Osteoblast (primary cell): Measurements from ENCODE around the gene MUC21. TPM values are rescaled to one million over a fixed set of nuclear protein-coding genes. Genes with fewer than 3 reads are reported as not detected.

ENCODE experiments used
- DNase-seq: peaks from one replicate; pipeline ENCODE4 v3.0.0; 2011; ENCODE audit warnings: low spot score, mixed read lengths; ENCODE audit not compliant: insufficient read length; ENCODE audit errors: missing footprints
- H2AFZ ChIP-seq: 2 replicates; pipeline ENCODE4 v1.6.0; 2011; ENCODE audit warnings: mild to moderate bottlenecking, low read length
- H3K27ac ChIP-seq: 2 replicates; pipeline ENCODE4 v1.5.1; 2011; ENCODE audit warnings: mild to moderate bottlenecking, low read depth, low read length, moderate library complexity
- H3K27me3 ChIP-seq: 2 replicates; pipeline ENCODE4 v1.6.0; 2012; ENCODE audit warnings: mild to moderate bottlenecking, control low read depth, inconsistent platforms, low read length, moderate library complexity; ENCODE audit not compliant: insufficient read depth
- H3K36me3 ChIP-seq: 2 replicates; pipeline ENCODE4 v1.5.1; 2011; ENCODE audit warnings: mild to moderate bottlenecking, low read length, control low read depth, moderate library complexity; ENCODE audit not compliant: insufficient read depth
- H3K4me1 ChIP-seq: 2 replicates; pipeline ENCODE4 v1.5.1; 2011; ENCODE audit warnings: mild to moderate bottlenecking, low read length, control low read depth, moderate library complexity; ENCODE audit not compliant: insufficient read depth
- H3K4me2 ChIP-seq: 2 replicates; pipeline ENCODE4 v1.6.0; 2011; ENCODE audit warnings: mild to moderate bottlenecking, low read length; ENCODE audit not compliant: insufficient read depth
- H3K4me3 ChIP-seq: fragments of 200-600 bp; sonication (generic); 3 replicates; pipeline ENCODE4 v1.5.1; 2012; ENCODE audit warnings: mild to moderate bottlenecking, low read length, inconsistent platforms; ENCODE audit not compliant: insufficient read depth
- H3K79me2 ChIP-seq: 2 replicates; pipeline ENCODE4 v1.6.0; 2012; ENCODE audit warnings: mild to moderate bottlenecking, low read length, control low read depth, inconsistent platforms; ENCODE audit not compliant: insufficient read depth
- H3K9me3 ChIP-seq: 2 replicates; pipeline ENCODE4 v1.5.1; 2011; ENCODE audit warnings: low read depth, low read length, control low read depth
- H4K20me1 ChIP-seq: 2 replicates; pipeline ENCODE4 v1.6.0; 2012; ENCODE audit warnings: mild to moderate bottlenecking, low read length, control low read depth; ENCODE audit not compliant: insufficient read depth
- total RNA-seq: library from RNA; depleted of rRNA; stranded (reverse); fragments of >200 nt; gene quantifications from 2 replicates; pipeline ENCODE4 v1.2.3, GENCODE V29; 2012
- TF ChIP-seq, protein P1 (sequence below): IDR thresholded peaks from 2 replicates; pipeline ENCODE4 v1.5.1; 2011; ENCODE audit warnings: mild to moderate bottlenecking, low read depth, low read length, moderate library complexity; ENCODE audit errors: extremely low read depth

Gene MUC21
- total RNA-seq, 1 donor = not detected

DNA sequence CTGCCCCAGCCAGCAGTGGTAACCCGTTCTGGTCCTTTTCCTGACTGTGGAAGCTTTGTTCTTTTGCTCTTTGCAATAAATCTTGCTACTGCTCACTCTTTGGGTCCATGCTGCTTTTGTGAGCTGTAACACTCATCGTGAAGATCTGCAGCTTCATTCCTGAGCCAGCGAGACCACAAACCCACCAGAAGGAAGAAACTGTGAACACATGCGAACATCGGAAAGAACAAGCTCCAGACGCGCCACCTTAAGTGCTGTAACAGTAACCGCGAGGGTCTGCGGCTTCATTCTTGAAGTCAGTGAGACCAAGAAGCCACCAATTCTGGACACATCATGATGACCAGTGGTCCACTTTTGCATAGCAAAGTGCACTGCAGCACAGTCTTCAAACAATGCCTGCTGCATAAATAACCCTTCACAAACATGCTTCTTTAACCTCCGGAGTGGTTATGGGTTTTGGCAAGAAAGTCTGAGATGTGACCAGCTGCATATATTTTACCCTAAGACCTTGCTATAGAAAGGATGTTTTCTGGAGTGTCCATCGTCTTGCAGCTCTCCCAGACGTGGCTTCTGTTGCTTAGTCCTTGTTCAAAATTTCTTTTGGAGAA, 17.9 kb downstream of the MUC21 start:
- TF ChIP-seq, protein P1, sequence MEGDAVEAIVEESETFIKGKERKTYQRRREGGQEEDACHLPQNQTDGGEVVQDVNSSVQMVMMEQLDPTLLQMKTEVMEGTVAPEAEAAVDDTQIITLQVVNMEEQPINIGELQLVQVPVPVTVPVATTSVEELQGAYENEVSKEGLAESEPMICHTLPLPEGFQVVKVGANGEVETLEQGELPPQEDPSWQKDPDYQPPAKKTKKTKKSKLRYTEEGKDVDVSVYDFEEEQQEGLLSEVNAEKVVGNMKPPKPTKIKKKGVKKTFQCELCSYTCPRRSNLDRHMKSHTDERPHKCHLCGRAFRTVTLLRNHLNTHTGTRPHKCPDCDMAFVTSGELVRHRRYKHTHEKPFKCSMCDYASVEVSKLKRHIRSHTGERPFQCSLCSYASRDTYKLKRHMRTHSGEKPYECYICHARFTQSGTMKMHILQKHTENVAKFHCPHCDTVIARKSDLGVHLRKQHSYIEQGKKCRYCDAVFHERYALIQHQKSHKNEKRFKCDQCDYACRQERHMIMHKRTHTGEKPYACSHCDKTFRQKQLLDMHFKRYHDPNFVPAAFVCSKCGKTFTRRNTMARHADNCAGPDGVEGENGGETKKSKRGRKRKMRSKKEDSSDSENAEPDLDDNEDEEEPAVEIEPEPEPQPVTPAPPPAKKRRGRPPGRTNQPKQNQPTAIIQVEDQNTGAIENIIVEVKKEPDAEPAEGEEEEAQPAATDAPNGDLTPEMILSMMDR = no peak
- no peak for DNase-seq
- H3K79me2 ChIP-seq = no peaks in the 10 kb centered on the region
- no peak overlapping the region for H3K4me2 ChIP-seq
- H2AFZ ChIP-seq = no peak overlapping the region
- H3K27me3 ChIP-seq = peaks cover 4% of the 10 kb centered on the region
- H4K20me1 ChIP-seq = no peaks in the 10 kb centered on the region
- no peak overlapping the region for H3K4me3 ChIP-seq
- no peaks in the 10 kb centered on the region for H3K36me3 ChIP-seq
- no peaks in the 10 kb centered on the region for H3K9me3 ChIP-seq
- H3K27ac ChIP-seq = no peak overlapping the region
- no peaks in the 10 kb centered on the region for H3K4me1 ChIP-seq

DNA sequence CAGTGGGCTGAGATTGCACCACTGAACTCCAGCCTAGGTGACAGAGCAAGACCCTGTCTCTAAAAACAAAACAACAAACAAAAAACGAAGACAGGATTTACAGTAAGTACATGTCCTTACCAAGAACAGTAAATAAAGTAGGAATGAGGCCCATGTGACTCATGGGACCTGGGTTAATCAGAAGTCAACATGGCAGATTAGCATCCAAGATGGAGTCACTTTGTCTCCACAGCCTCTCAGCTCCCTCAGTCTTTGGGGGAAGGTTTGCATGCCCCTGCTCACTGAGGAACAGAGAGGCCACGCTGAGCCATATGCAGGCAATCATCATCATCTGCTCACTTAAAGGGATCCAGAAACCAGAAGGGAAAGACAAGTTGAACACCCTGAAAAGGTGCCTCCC, 19.0 kb downstream of the MUC21 start:
- no peak overlapping the region for H2AFZ ChIP-seq

DNA sequence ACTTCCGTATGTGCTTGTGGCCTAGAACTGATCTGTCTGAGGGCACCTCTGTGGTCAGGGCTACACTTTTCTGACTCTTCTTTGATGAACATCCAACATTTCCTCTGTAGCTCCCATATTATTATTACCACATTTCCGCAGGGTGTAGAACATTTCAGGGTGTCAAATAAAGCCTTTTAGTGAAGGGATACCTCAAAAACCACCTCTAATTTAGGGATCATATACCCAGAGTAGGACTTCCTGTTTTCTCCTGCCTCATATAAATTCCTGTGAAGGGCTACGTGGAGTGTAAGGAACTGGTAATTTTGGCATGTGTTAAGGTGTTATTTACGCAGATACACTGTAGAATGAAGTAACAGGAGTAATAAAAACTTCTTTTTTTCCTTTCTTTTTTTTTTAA, 21.3 kb downstream of the MUC21 start:
- no peaks in the 10 kb centered on the region for H3K36me3 ChIP-seq
- H3K4me2 ChIP-seq = no peak overlapping the region

More for the DNA sequence above, 19.0 kb downstream of the MUC21 start:
- DNase-seq = no peak
- no peaks in the 10 kb centered on the region for H4K20me1 ChIP-seq
- H3K9me3 ChIP-seq = no peaks in the 10 kb centered on the region
- H3K27ac ChIP-seq = no peak overlapping the region
- no peaks in the 10 kb centered on the region for H3K36me3 ChIP-seq
- no peaks in the 10 kb centered on the region for H3K79me2 ChIP-seq
- peaks cover 3% of the 10 kb centered on the region for H3K4me1 ChIP-seq
- TF ChIP-seq, protein P1 = no peak
- no peak overlapping the region for H3K4me3 ChIP-seq
- H3K4me2 ChIP-seq = no peak overlapping the region
- H3K27me3 ChIP-seq = peaks cover 4% of the 10 kb centered on the region

DNA sequence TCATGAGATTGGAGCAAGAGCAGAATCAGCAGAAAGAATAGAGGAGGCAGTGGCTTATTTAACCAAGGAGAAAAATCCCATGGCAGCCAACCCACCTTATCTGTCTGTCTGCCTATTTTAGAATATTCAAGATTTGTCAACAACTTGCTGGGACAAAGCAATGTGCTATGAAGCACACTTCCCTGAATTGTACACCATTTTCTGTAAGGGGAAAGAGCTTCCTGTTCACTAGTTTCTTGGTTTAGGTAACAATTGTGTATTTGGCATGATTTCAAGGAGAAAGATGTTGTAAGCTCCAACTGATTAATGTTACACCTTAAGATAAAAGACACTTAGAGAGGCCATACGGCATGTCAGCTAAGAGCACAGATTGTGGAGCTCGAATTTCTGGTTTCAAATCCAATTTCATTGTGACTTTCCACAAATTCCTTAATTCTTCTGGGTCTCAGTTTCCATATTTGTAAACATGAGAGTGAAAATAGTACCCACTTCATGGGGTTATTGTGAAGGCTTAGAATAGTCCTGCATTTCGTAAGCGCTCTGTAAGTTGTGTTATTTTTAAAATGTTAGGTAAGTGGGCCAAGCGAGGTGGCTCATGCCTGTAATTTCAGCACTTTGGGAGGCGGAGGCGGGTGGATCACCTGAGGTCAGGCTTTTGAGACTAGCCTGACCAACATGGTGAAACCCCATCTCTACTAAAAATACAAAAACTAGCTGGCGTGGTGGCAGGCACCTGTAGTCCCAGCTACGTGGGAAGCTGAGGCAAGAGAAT, 21.9 kb downstream of the MUC21 start:
- no peaks in the 10 kb centered on the region for H3K36me3 ChIP-seq
- no peaks in the 10 kb centered on the region for H3K9me3 ChIP-seq
- no peak overlapping the region for H3K4me2 ChIP-seq
- H3K4me3 ChIP-seq = no peak overlapping the region
- no peaks in the 10 kb centered on the region for H3K27me3 ChIP-seq
- DNase-seq = no peak
- no peaks in the 10 kb centered on the region for H3K79me2 ChIP-seq
- H3K27ac ChIP-seq = no peak overlapping the region
- H4K20me1 ChIP-seq = no peaks in the 10 kb centered on the region
- peaks cover 16% of the 10 kb centered on the region for H3K4me1 ChIP-seq
- TF ChIP-seq, protein P1 = no peak
- no peak overlapping the region for H2AFZ ChIP-seq

More for the DNA sequence above, 21.3 kb downstream of the MUC21 start:
- Histone ChIP-seq H3K79me2 (no peaks in the 10 kb centered on the region), H3K27ac (no peak overlapping the region), H3K27me3 (no peaks in the 10 kb centered on the region), H3K4me1 (peaks cover 12% of the 10 kb centered on the region), H3K9me3 (no peaks in the 10 kb centered on the region), H4K20me1 (no peaks in the 10 kb centered on the region), H3K4me3 (no peak overlapping the region), H2AFZ (no peak overlapping the region)
- no peak for DNase-seq
- TF ChIP-seq, protein P1 = no peak
